B cell (primary cell): ENCODE measurements around the gene ZNF304. TPM values are rescaled to one million over a fixed set of nuclear protein-coding genes. Genes with fewer than 3 reads are reported as not detected.

Source experiments
- ATAC-seq: fragments of 200-7000 bp; cut with Tn5 transposase; one replicate; pipeline ENCODE4 v1.10.0; 2021; ENCODE audit warnings: low read depth, mild to moderate bottlenecking, moderate number of reproducible peaks, moderate library complexity
- CTCF ChIA-PET: fragments of 350-600 bp; sonication (Branson Sonifier 250); formaldehyde crosslinking; loops from one replicate; lab custom pipeline; 2021; ENCODE audit warnings: antibody characterized with exemption, inconsistent platforms; lab: Charles Lee
- POLR2A ChIA-PET: fragments of 350-600 bp; sonication (Branson Sonifier 250); formaldehyde crosslinking; loops from one replicate; lab custom pipeline; 2021; ENCODE audit warnings: antibody characterized with exemption; lab: Charles Lee
- DNase-seq: peaks from one replicate; pipeline ENCODE4 v3.0.0; 2013
- H2AFZ ChIP-seq: 2 replicates; pipeline ENCODE4 v1.6.1; 2012; ENCODE audit warnings: mild to moderate bottlenecking, low read depth, low read length; ENCODE audit not compliant: insufficient read depth, poor library complexity, severe bottlenecking
- H3K27ac ChIP-seq, 2 donors: 1 replicate in 1 of 2; 2 replicates in 1 of 2; pipeline ENCODE4 v1.5.1; 2012 to 2013; ENCODE audit warnings: low read length in 2 of 2, mild to moderate bottlenecking in 2 of 2, moderate library complexity in 1 of 2
- H3K27me3 ChIP-seq, 4 experiments: fragments of 200-600 bp in 1 of 4; sonication (generic) in 1 of 4; replicated peaks in 1 of 4; 1 replicate in 2 of 4; 2 replicates in 2 of 4; pipeline versions ENCODE4 v1.6.1 to v1.7.0; 2013 to 2016; ENCODE audit warnings: low read length in 3 of 4, mild to moderate bottlenecking in 2 of 4, mixed read lengths in 1 of 4, moderate library complexity in 1 of 4; ENCODE audit not compliant: insufficient read depth in 4 of 4, control insufficient read depth in 3 of 4; ENCODE audit errors: control extremely low read depth in 1 of 4
- H3K36me3 ChIP-seq, 2 experiments: replicated peaks in 1 of 2; 1 replicate in 1 of 2; 2 replicates in 1 of 2; pipeline versions ENCODE4 v1.6.1 to v1.7.1; 2013; ENCODE audit warnings: low read length in 1 of 2; ENCODE audit not compliant: insufficient read depth in 2 of 2, control insufficient read depth in 1 of 2; ENCODE audit errors: control extremely low read depth in 1 of 2, extremely low read depth in 1 of 2
- H3K4me1 ChIP-seq, 2 donors: fragments of 200-600 bp in 1 of 2; sonication (generic) in 1 of 2; 1 replicate in 1 of 2; 2 replicates in 1 of 2; pipeline versions ENCODE4 v1.5.1 to v1.6.1; 2013 to 2017; ENCODE audit warnings: low read length in 2 of 2; ENCODE audit not compliant: control insufficient read depth in 2 of 2, insufficient read depth in 2 of 2
- H3K4me2 ChIP-seq: replicated peaks from 2 replicates; pipeline ENCODE3; 2012; ENCODE audit warnings: mild to moderate bottlenecking, low read depth, low read length; ENCODE audit not compliant: poor library complexity, severe bottlenecking
- H3K4me3 ChIP-seq, 5 experiments: fragments of 200-600 bp in 1 of 5; sonication (generic) in 1 of 5; 1 replicate in 3 of 5; 2 replicates in 2 of 5; pipeline versions ENCODE4 v1.5.1 to v1.7.0; 2011 to 2016; ENCODE audit warnings: low read length in 4 of 5, mild to moderate bottlenecking in 4 of 5, low read depth in 2 of 5, control low read depth in 1 of 5, moderate library complexity in 1 of 5; ENCODE audit not compliant: insufficient read depth in 1 of 5; ENCODE audit errors: control extremely low read depth in 1 of 5, extremely low read depth in 1 of 5
- H3K79me2 ChIP-seq: fragments of 200-600 bp; sonication (generic); one replicate; pipeline ENCODE4 v1.6.0; 2016; ENCODE audit warnings: low read length; ENCODE audit not compliant: control insufficient read depth, insufficient read depth
- H3K9ac ChIP-seq: fragments of 200-600 bp; sonication (generic); 2 replicates; pipeline ENCODE4 v1.6.1; 2017; ENCODE audit warnings: mild to moderate bottlenecking, low read length, moderate library complexity
- H3K9me3 ChIP-seq, 3 donors: one replicate each; pipeline versions ENCODE4 v1.6.1 to v1.7.1; 2013; ENCODE audit warnings: low read length in 2 of 3; ENCODE audit not compliant: control insufficient read depth in 2 of 3, insufficient read depth in 1 of 3; ENCODE audit errors: control extremely low read depth in 1 of 3
- H4K20me1 ChIP-seq: 2 replicates; pipeline ENCODE4 v1.6.0; 2012; ENCODE audit warnings: mild to moderate bottlenecking, low read length; ENCODE audit not compliant: insufficient read depth, control insufficient read depth, poor library complexity, severe bottlenecking
- H3K27ac Mint-ChIP-seq: one replicate; pipeline ENCODE4 v1.8.0; 2021; ENCODE audit warnings: mixed read lengths
- H3K27me3 Mint-ChIP-seq: one replicate; pipeline ENCODE4 v1.8.0; 2021; ENCODE audit warnings: mixed read lengths
- H3K4me1 Mint-ChIP-seq: one replicate; pipeline ENCODE4 v1.8.0; 2021; ENCODE audit warnings: mixed read lengths
- H3K4me3 Mint-ChIP-seq: one replicate; pipeline ENCODE4 v1.8.0; 2021; ENCODE audit warnings: mixed read lengths
- H3K9me3 Mint-ChIP-seq: one replicate; pipeline ENCODE4 v1.8.0; 2022; ENCODE audit warnings: mixed read lengths; ENCODE audit not compliant: insufficient read depth
- CTCF ChIP-seq: fragments of 200-600 bp; IDR thresholded peaks from one replicate; pipeline ENCODE4 v1.8.0; 2022; ENCODE audit warnings: antibody characterized with exemption, mild to moderate bottlenecking
- EZH2 ChIP-seq: IDR thresholded peaks from 2 replicates; pipeline ENCODE4 v1.6.1; 2012; ENCODE audit warnings: borderline replicate concordance, low read depth, mild to moderate bottlenecking, moderate library complexity, low read length; ENCODE audit not compliant: insufficient read depth, poor library complexity, severe bottlenecking
- WGBS: methylation state at CpG from one replicate; pipeline ENCODE4 v1.1.5; 2013; ENCODE audit warnings: missing lambda C conversion rate; ENCODE audit not compliant: insufficient coverage; 5-methylcytosine and 5-hydroxymethylcytosine counted together
- intact Hi-C: fragments of 100-400 bp; cut with micrococcal nuclease; formaldehyde crosslinking; loops from one replicate; pipeline ENCODE4 v1.10.0; 2022
- polyA plus RNA-seq: library from polyadenylated mRNA; depleted of rRNA; stranded (reverse); fragments of >200 nt; gene quantifications from 2 replicates; pipeline ENCODE4 v1.2.3, GENCODE V29; 2012
- total RNA-seq, 2 donors: library from RNA; stranded (reverse); fragments of 120-200 nt in 1 of 2; gene quantifications; 1 replicate in 1 of 2; 2 replicates in 1 of 2; pipeline versions ENCODE4 v1.2.3 to v1.2.4, GENCODE V29; 2013 to 2022

ZNF304 gene
- total and polyA plus RNA-seq, 2 donors (not counting 1 experiment from before 2014, with no cell fraction given) = 5.0 to 16.2 TPM

- peak overlapping the region in 1 of 2 donors; percentile 89 for H3K27ac ChIP-seq
- H3K27me3 ChIP-seq = peaks cover 0 to 21% (median 11%) of the 10 kb centered on the region in 4 experiments
- ChIA-PET POLR2A (no interaction called here), CTCF (no interaction called here)
- intact Hi-C loops = no loop called here
- peaks cover 0 to 11% (median 2%) of the 10 kb centered on the region in 3 donors for H3K9me3 ChIP-seq
- DNase-seq = no peak
- Mint-ChIP-seq H3K27me3 (peaks cover 17% of the 10 kb centered on the region), H3K9me3 (peaks cover 3% of the 10 kb centered on the region), H3K27ac (peak overlapping the region; percentile 96), H3K4me1 (peaks cover 32% of the 10 kb centered on the region), H3K4me3 (peak overlapping the region; percentile 93)
- H3K4me1 ChIP-seq = peaks cover 19 to 23% of the 10 kb centered on the region in 2 donors
- H3K36me3 ChIP-seq = peaks cover 3 to 27% of the 10 kb centered on the region in 2 experiments
- no peaks in the 10 kb centered on the region for H4K20me1 ChIP-seq
- ATAC-seq = no peak
- peaks cover 34% of the 10 kb centered on the region for H3K79me2 ChIP-seq
- peak overlapping the region; percentile 96 for H3K4me2 ChIP-seq
- WGBS = 67% methylated on average over 7 of the region's 8 CpGs
- H3K4me3 ChIP-seq = peak overlapping the region in 4 of 5 experiments; percentile 79 to 95 (median 89)
- peak overlapping the region; percentile 93 for H2AFZ ChIP-seq
- no peak for TF ChIP-seq CTCF
- TF ChIP-seq EZH2 = no peak
- peak overlapping the region; percentile 99 for H3K9ac ChIP-seq
Observed at GRCh38 chr19:57321116-57321515, 30.0 kb upstream of the ZNF304 start.

- TF ChIP-seq CTCF = no peak
- no peak for TF ChIP-seq EZH2
- ChIA-PET POLR2A (no interaction called here), CTCF (no interaction called here)
Observed at GRCh38 chr19:57321751-57322150, 29.3 kb upstream of the ZNF304 start.

More at GRCh38 chr19:57321751-57322150, 29.3 kb upstream of the ZNF304 start:
- Histone ChIP-seq H3K27me3 (peaks cover 0 to 18% (median 11%) of the 10 kb centered on the region in 4 experiments), H3K9me3 (peaks cover 0 to 16% (median 2%) of the 10 kb centered on the region in 3 donors), H3K79me2 (peaks cover 34% of the 10 kb centered on the region), H3K4me2 (peak overlapping the region; percentile 96), H2AFZ (no peak overlapping the region), H3K4me1 (peaks cover 19 to 28% of the 10 kb centered on the region in 2 donors), H3K27ac (no peak overlapping the region), H3K9ac (no peak overlapping the region), H4K20me1 (no peaks in the 10 kb centered on the region), H3K36me3 (peaks cover 3 to 33% of the 10 kb centered on the region in 2 experiments), H3K4me3 (no peak overlapping the region)
- Mint-ChIP-seq H3K4me1 (peaks cover 35% of the 10 kb centered on the region), H3K9me3 (peaks cover 3% of the 10 kb centered on the region), H3K27ac (peak overlapping the region; percentile 15), H3K4me3 (peak overlapping the region; percentile 93), H3K27me3 (peaks cover 11% of the 10 kb centered on the region)
- intact Hi-C loops = no loop called here
- ATAC-seq = no peak
- no peak for DNase-seq
- WGBS = 0% methylated on average over 2 of the region's 3 CpGs
